Loucy (cell line): ENCODE measurements around the gene NCAPH2.

Experiments
- H2AFZ ChIP-seq: fragments of 200-600 bp; sonication (generic); 2 replicates; pipeline ENCODE4 v1.6.0; 2016; ENCODE audit warnings: antibody characterized with exemption, mild to moderate bottlenecking, low read length, moderate library complexity
- H3F3A ChIP-seq: fragments of 200-600 bp; 2 replicates; pipeline ENCODE4 v1.6.0; 2016; ENCODE audit warnings: antibody characterized with exemption, low read depth, mild to moderate bottlenecking
- H3K27me3 ChIP-seq: fragments of 200-600 bp; sonication (generic); 2 replicates; pipeline ENCODE4 v1.6.1; 2014; ENCODE audit warnings: low read length, mild to moderate bottlenecking; ENCODE audit not compliant: insufficient read depth, poor library complexity, severe bottlenecking
- H3K36me3 ChIP-seq: fragments of 200-600 bp; sonication (generic); 2 replicates; pipeline ENCODE4 v1.6.1; 2016; ENCODE audit warnings: low read length; ENCODE audit not compliant: insufficient read depth
- H3K4me1 ChIP-seq: fragments of 200-600 bp; sonication (generic); 2 replicates; pipeline ENCODE4 v1.5.1; 2014; ENCODE audit warnings: low read length, mild to moderate bottlenecking; ENCODE audit not compliant: insufficient read depth, poor library complexity, severe bottlenecking
- H3K4me2 ChIP-seq: fragments of 200-600 bp; sonication (generic); 2 replicates; pipeline ENCODE4 v1.6.0; 2014; ENCODE audit warnings: antibody characterized with exemption, low read length, low read depth, mild to moderate bottlenecking; ENCODE audit not compliant: poor library complexity, severe bottlenecking
- H3K4me3 ChIP-seq: fragments of 200-600 bp; sonication (generic); 2 replicates; pipeline ENCODE4 v1.5.1; 2014; ENCODE audit warnings: low read length, mild to moderate bottlenecking, mixed read lengths; ENCODE audit not compliant: poor library complexity, severe bottlenecking
- H3K79me2 ChIP-seq: fragments of 200-600 bp; sonication (generic); 2 replicates; pipeline ENCODE4 v1.6.1; 2014; ENCODE audit warnings: low read length; ENCODE audit not compliant: insufficient read depth
- H3K9ac ChIP-seq: fragments of 200-600 bp; sonication (generic); 2 replicates; pipeline ENCODE4 v1.6.0; 2014; ENCODE audit warnings: mild to moderate bottlenecking, low read depth, low read length, moderate library complexity; ENCODE audit not compliant: poor library complexity, severe bottlenecking
- H3K9me2 ChIP-seq: fragments of 200-600 bp; sonication (generic); replicated peaks from 2 replicates; pipeline ENCODE4 v1.6.1; 2016; ENCODE audit warnings: low read depth, low read length, mixed read lengths
- H3K9me3 ChIP-seq: fragments of 200-600 bp; sonication (generic); 2 replicates; pipeline ENCODE4 v1.6.1; 2014; ENCODE audit warnings: mild to moderate bottlenecking, antibody characterized with exemption, low read length, low read depth; ENCODE audit not compliant: insufficient read depth
- H4K20me1 ChIP-seq: fragments of 200-600 bp; sonication (generic); 2 replicates; pipeline ENCODE4 v1.6.0; 2014; ENCODE audit warnings: antibody characterized with exemption, low read length, mild to moderate bottlenecking; ENCODE audit not compliant: insufficient read depth, poor library complexity, severe bottlenecking
- EZH2phosphoT487 ChIP-seq: fragments of 200-600 bp; IDR thresholded peaks from 2 replicates; pipeline ENCODE4 v1.6.1; 2018; ENCODE audit warnings: antibody characterized with exemption, mild to moderate bottlenecking, moderate library complexity, borderline replicate concordance
- TF ChIP-seq, protein P1 (sequence below): fragments of 200-600 bp; sonication (generic); conservative IDR thresholded peaks from 2 replicates; pipeline ENCODE4 v1.5.1; 2014; ENCODE audit warnings: mild to moderate bottlenecking, antibody characterized with exemption, low read length

The NCAPH2 gene

DNA sequence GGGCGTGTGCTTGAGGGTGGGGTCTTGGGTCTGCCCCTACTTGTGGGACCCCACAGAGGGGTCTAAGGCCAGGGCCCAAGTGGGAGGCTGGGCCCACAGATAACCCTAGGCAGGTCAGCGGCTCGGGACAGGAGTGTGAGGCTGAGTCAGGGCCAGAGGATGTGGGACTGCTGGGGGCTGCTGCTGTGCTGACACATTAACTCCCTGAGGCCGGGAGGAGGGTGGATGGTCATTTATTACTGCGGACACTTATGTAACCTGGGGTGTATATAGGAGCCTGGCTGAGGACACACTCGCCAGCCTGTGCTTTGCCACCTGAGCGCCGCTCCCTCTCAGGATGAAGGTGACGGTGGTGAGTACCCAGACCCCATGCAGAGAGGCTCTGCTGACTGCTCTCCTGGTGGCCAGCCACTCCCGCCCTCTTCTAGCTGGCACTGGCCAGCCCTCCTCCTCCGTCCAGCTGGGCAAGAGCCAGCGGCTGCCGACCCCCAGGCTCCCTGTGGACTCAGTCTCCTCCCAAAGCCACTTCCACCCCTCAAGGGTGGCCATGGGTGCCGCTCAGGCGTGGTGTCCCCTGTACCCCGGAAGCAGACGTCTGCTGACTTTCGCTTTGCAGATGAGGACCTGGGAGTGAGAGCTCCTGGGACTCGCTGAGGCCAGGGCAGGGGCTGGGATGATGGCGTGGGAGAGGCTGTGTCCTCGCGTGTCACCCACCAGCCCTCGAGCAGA is 21.3 kb upstream of the NCAPH2 start, which contains the start of gene MIOX:
MIOX (plus strand) TSS at position 299 of the 729 bp plus-strand sequence; CDS start at position 338, 39 bp downstream.
- H4K20me1 ChIP-seq, result no peaks in the 10 kb centered on the region
- TF ChIP-seq EZH2phosphoT487, result no peak
- TF ChIP-seq, protein P1, sequence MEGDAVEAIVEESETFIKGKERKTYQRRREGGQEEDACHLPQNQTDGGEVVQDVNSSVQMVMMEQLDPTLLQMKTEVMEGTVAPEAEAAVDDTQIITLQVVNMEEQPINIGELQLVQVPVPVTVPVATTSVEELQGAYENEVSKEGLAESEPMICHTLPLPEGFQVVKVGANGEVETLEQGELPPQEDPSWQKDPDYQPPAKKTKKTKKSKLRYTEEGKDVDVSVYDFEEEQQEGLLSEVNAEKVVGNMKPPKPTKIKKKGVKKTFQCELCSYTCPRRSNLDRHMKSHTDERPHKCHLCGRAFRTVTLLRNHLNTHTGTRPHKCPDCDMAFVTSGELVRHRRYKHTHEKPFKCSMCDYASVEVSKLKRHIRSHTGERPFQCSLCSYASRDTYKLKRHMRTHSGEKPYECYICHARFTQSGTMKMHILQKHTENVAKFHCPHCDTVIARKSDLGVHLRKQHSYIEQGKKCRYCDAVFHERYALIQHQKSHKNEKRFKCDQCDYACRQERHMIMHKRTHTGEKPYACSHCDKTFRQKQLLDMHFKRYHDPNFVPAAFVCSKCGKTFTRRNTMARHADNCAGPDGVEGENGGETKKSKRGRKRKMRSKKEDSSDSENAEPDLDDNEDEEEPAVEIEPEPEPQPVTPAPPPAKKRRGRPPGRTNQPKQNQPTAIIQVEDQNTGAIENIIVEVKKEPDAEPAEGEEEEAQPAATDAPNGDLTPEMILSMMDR, result no peak
- no peak within 1 kb of the TSS for H3K4me2 ChIP-seq
- H2AFZ ChIP-seq, result no peak within 1 kb of the TSS
- no peaks in the 10 kb centered on the region for H3K79me2 ChIP-seq
- no peaks in the 10 kb centered on the region for H3F3A ChIP-seq
- peaks cover 3% of the 10 kb centered on the region for H3K4me1 ChIP-seq
- H3K9ac ChIP-seq, result no peak within 1 kb of the TSS
- no peaks in the 10 kb centered on the region for H3K9me3 ChIP-seq
- no peaks in the 10 kb centered on the region for H3K27me3 ChIP-seq
- no peak within 1 kb of the TSS for H3K4me3 ChIP-seq
- no peaks in the 10 kb centered on the region for H3K9me2 ChIP-seq
- H3K36me3 ChIP-seq, result no peaks in the 10 kb centered on the region

DNA sequence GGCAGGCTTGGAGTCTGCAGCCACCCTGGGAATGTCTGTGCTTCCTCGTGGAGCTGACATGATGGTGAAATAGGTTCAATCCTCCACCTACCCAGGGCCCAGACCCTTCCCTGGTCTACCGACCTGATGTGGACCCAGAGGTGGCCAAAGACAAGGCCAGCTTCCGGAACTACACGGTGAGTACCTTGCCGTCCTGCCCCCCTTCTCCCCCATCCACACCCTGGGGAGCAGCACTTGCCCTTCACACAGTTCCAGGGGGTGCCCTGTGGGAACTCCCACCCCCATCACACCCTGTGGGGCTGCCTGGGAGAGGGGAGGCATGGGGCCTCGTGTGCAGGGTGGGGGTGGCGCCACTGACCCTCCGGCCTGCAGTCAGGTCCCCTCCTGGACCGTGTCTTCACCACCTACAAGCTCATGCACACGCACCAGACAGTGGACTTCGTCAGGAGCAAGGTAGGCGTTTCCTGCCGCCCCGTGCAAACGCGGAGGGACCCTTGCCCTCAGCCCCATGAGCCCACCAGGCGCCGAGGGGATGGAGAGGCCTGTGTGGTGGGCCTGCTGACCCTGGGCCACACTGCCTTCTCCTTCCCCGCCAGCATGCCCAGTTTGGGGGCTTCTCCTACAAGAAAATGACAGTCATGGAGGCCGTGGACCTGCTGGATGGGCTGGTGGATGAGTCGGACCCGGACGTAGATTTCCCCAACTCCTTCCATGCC is 20.6 kb upstream of the NCAPH2 start:
- Histone ChIP-seq H3F3A (no peaks in the 10 kb centered on the region), H3K79me2 (no peaks in the 10 kb centered on the region), H3K36me3 (no peaks in the 10 kb centered on the region), H2AFZ (no peak overlapping the region), H3K27me3 (no peaks in the 10 kb centered on the region), H3K4me2 (no peak overlapping the region), H3K9me2 (no peaks in the 10 kb centered on the region), H3K4me1 (peaks cover 3% of the 10 kb centered on the region), H3K9ac (no peak overlapping the region), H3K9me3 (no peaks in the 10 kb centered on the region), H3K4me3 (no peak overlapping the region), H4K20me1 (no peaks in the 10 kb centered on the region)
- TF ChIP-seq, protein P1, result no peak
- no peak for TF ChIP-seq EZH2phosphoT487

DNA sequence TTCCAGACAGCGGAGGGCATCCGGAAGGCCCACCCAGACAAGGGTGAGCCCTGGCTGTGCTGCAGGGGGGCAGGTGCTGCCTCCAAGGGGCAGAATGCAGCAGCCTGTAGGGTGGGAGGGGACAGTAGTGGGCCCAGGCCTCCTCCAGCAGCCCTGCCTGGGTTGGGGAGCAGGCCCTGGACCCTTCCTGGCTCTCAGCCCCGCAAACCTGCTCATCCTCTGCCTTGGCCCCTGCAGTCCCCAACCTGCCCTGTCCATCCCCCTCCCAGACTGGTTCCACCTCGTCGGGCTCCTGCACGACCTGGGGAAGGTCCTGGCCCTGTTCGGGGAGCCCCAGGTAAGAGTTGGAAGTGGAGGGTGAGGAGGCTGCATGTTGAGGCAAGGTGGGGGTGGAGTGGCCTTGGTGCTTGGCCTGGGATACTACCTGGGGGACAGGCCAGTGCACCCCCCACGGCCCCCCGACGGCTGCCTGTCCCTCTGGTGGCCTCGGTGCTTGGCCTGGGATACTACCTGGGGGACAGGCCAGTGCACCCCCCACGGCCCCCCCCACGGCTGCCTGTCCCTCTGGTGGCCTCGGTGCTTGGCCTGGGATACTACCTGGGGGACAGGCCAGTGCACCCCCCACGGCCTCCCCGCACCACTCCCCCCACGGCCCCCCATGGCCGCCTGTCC is 19.9 kb upstream of the NCAPH2 start:
- no peak overlapping the region for H3K4me2 ChIP-seq
- H3K27me3 ChIP-seq, result no peaks in the 10 kb centered on the region
- no peak overlapping the region for H2AFZ ChIP-seq
- no peak overlapping the region for H3K9ac ChIP-seq
- H3K36me3 ChIP-seq, result no peaks in the 10 kb centered on the region
- no peaks in the 10 kb centered on the region for H3K79me2 ChIP-seq
- no peaks in the 10 kb centered on the region for H3K9me2 ChIP-seq
- H3K4me3 ChIP-seq, result no peak overlapping the region
- H3K4me1 ChIP-seq, result peaks cover 3% of the 10 kb centered on the region
- no peaks in the 10 kb centered on the region for H3K9me3 ChIP-seq
- H4K20me1 ChIP-seq, result no peaks in the 10 kb centered on the region
- TF ChIP-seq, protein P1, result no peak
- no peak for TF ChIP-seq EZH2phosphoT487
- no peaks in the 10 kb centered on the region for H3F3A ChIP-seq
